ENCODE results near the gene ZNF695.
"Not testable (repeated sequence)": the region's sequence is repeated elsewhere in the genome, so short reads cannot be mapped to it uniquely, and the experiment has no call there.

ZNF695 gene

GRCh38 chr1:247007511-247008405, at the start of gene ZNF695:
TSS of gene ZNF695 (minus strand) at chr1:247008057. CDS start at chr1:247007908, 149 bp downstream.
- peak; percentile 95 for DNase-seq (ENCODE audit: low spot score)

GRCh38 chr1:247056071-247056470, 48.2 kb upstream of the ZNF695 start:
- no peak for DNase-seq (ENCODE audit: low spot score)

GRCh38 chr1:247054992-247055415, 47.1 kb upstream of the ZNF695 start:
- no peak for DNase-seq (ENCODE audit: low spot score)

- no peak for DNase-seq (ENCODE audit: low spot score)
Measured at GRCh38 chr1:247047702-247048101, 39.8 kb upstream of the ZNF695 start.

DNA sequence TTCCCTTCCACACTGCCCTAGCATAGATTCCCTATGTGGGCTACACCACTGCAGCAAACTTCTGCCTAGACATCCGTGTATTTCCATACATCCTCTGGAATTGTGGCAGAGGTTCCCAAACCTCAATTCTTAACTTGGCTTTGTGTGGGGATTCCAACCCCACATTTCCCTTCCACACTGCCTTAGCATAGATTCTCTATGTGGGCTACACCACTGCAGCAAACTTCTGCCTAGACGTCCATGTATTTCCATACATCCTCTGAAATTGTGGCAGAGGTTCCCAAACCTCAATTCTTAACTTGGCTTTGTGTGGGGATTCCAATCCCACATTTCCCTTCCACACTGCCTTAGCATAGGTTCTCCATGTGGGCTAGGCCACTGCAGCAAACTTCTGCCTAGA, 39.4 kb upstream of the ZNF695 start:
- DNase-seq (ENCODE audit: low spot score), result no peak

DNA sequence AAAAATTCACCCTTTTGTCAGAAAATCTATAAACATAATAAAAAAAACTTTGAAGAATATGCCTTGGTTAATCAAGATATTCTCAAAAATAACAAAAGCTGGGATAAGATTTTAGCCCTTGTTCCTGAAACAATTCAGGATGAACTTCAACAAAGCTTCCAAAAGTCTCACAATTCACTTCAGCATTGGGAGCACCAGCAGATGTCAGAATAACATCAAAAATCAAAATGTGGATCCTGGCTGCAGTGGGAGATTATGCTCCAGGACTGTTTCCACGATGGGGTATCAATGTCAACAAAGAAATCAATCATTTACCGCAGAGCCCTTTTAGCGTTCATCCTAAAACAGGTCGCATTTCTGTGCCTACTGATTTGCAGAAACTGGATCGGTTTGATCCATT, 35.5 kb upstream of the ZNF695 start:
- no peak for DNase-seq (ENCODE audit: low spot score)

GRCh38 chr1:247037511-247038320, 29.9 kb upstream of the ZNF695 start:
- no peak for DNase-seq (ENCODE audit: low spot score)

DNA sequence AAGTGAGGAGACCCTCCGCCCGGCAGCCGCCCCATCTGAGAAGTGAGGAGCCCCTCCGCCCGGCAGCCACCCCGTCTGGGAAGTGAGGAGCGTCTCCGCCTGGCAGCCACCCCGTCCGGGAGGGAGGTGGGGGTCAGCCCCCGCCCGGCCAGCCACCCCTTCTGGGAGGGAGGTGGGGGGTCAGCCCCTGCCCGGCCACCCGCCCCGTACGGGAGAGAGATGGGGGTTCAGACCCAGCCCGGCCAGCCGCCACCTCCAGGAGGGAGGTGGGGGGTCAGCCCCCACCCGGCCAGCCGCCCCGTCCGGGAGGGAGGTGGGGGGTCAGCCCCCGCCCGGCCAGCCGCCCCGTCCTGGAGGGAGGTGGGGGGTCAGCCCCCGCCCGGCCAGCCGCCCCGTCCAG, 24.4 kb upstream of the ZNF695 start:
- not testable (repeated sequence) for DNase-seq (ENCODE audit: low spot score)

DNA sequence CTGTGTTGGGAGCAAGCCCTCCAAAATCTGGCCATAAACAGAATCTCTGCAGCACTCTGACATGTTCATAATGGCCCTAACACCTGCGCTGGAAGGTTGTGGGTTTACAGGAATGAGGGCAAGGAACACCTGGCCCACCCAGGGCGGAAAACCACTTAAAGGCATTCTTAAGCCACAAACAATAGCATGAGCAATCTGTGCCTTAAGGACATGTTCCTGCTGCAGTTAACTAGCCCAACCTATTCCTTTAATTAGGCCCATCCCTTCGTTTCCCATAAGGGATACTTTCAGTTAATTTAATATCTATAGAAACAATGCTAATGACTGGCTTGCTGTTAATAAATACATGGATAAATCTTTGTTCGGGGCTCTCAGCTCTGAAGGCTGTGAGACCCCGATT, 16.8 kb upstream of the ZNF695 start:
- not testable (repeated sequence) for DNase-seq (ENCODE audit: low spot score)

GRCh38 chr1:247013391-247013790, 5.5 kb upstream of the ZNF695 start:
- DNase-seq (ENCODE audit: low spot score), result no peak

- DNase-seq (ENCODE audit: low spot score), result no peak
Measured at GRCh38 chr1:247008406-247008799, 546 bp upstream of the ZNF695 start.

DNA sequence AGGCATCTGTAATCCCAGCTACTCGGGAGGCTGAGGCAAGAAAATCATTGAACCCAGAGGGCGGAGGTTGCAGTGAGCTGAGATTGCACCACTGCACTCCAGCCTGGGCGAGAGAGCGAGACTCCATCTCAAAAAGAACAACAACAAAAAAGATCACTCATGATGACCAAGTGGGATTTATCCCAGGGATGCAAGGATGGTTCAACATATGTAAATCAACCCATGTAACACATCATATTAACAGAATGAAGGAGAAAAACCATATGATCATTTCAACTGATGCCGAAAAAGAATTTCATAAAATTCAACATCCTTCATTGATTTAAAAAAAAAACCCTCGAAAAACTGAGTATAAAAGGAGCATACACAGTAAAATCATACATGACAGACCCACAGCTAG, 3.8 kb downstream of the ZNF695 start:
- not testable (repeated sequence) for DNase-seq (ENCODE audit: low spot score)

DNA sequence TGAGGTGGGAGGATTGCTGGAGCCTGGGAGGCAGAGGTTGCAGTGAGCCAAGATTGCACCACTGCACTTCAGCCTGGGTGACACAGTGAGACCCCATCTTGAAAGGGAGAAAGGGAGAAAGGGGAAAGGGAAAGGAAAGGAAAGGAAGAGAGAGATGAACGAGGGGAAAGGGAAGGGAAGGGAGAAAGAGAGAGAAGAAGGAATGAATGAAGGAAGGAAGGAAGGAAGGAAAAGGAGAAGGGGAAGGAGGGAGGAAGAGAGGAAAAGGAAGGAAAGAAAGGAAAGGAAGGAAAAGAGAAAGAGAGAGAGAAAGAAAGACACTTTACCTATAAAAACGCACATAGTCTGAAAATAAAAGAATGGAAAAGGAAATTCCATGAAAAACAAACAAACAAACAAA, 18.0 kb downstream of the ZNF695 start:
- no peak for DNase-seq (ENCODE audit: low spot score)

GRCh38 chr1:246988316-246988715, 19.5 kb downstream of the ZNF695 start:
- DNase-seq (ENCODE audit: low spot score), result no peak

DNA sequence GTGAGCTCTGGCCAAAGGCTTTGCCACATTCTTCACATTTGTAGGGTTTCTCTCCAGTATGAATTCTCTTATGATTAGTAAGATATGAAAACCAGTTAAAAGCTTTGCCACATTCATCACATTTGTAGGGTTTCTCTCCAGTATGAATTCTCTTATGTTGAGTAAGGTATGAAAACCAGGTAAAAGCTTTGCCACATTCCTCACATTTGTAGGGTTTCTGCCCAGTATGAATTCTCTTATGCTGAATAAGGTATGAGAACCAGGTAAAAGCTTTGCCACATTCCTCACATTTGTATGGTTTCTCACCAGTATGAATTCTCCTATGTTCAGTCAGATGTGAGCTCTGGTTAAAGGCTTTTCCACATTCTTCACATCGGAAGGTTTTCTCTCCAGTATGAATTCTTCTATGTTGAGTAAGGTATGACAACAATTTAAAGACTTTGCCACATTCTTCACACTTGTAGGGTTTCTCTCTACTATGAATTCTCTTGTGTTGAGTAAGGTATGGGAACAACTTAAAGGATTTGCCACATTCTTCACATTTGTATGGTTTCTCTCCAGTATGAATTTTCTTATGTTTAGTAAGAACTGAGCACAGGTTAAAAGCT, 20.7 kb downstream of the ZNF695 start:
- DNase-seq (ENCODE audit: low spot score), result no peak

DNA sequence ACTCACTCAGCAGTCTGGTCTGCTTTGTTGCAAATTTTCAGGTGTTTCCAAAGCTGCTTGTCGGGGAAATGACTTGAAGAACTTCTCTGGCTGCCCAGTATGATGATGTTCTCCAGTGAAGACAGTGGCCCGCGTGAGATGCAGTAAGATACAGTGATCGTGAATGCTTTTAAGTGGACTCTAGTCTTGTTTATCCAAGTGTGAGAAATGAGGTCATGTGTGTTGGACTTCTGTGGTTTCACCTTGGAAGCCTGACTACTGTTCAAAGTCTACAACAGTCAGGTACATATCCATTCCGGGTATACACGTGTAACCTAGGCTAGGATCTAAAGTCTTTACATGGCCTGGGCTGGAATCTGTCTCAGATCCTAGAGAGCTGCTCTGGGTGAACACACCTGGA, 29.1 kb downstream of the ZNF695 start:
- no peak for DNase-seq (ENCODE audit: low spot score)

- DNase-seq (ENCODE audit: low spot score), result no peak
Measured at GRCh38 chr1:246978281-246978680, 29.6 kb downstream of the ZNF695 start.

GRCh38 chr1:246971969-246972368, 35.9 kb downstream of the ZNF695 start:
- DNase-seq (ENCODE audit: low spot score), result no peak

GRCh38 chr1:246971090-246971721, 36.7 kb downstream of the ZNF695 start:
- no peak for DNase-seq (ENCODE audit: low spot score)

GRCh38 chr1:246969621-246970020, 38.2 kb downstream of the ZNF695 start:
- DNase-seq (ENCODE audit: low spot score), result no peak

DNA sequence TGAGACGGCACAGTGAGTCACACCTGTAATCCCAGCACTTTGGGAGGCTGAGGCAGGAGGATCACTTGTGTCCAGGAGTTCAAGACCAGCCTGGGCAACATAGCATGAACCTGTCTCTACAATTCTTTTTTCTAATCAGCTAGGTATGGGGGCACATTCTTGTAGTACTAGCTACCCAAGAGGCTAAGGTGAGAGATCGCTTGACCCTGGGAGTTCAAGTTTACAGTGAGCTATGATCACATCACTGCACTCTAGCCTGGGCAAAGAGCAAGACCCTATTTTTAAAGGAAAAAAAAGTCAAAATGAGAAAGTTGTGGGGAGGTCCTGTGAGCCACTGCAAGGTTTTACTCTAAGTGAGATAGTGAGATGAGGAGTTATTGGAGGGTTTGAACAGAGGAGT, 41.4 kb downstream of the ZNF695 start:
- no peak for DNase-seq (ENCODE audit: low spot score)

Data from HuH-7.5 (cell line).